Measurements from ENCODE around the gene ERAL1.

DNA sequence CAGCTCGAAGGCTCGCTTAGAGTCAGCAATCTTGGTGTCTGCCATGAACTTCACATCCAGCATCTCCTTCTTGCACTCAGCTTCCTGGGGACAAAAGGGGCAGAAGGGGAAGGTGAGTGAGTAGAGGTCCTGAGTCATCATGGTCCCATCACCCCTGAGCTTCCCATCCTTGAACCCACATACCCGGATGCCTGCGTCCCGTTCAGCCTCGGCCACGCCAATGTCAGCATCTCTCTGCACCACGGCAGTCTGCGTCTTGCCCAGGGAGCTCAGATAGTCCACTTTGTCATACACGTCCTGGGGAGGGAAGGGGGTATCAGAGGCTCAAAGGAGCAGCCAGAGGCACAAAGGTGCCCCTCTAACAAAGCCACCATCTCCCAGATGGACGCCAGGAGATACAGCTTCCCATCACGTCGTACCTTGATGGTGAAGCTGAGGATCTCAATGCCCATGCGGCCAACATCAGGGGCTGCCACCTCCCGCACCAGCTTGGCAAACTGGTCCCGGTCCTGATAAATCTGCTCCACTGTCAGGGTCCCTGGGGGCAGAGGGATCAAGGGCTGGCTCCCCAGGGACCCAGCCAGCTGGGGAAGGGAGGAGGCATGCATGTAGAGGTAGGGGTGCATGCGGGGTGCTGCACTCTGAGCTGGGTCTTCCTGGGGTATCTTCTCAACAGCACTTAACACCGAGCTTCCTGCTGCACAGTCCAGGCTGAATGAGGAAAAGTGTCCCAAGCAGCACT, 27.5 kb downstream of the ERAL1 start:
- no peak for TF ChIP-seq CTCF (conservative IDR thresholded peaks at IDR 0.05)
- TF ChIP-seq EZH2 (IDR thresholded peaks at IDR 0.05; ENCODE audit: low read depth): no peak
